ENCODE results near the gene CD151. TPM values are rescaled to one million over a fixed set of nuclear protein-coding genes. Genes with fewer than 3 reads are reported as not detected.
A peak's percentile ranks its signal among the peaks of the same experiment; 100 is the strongest.

The CD151 gene
- total and polyA plus RNA-seq, 10 donors: 38.0 to 142 (median 81.4) TPM

DNA sequence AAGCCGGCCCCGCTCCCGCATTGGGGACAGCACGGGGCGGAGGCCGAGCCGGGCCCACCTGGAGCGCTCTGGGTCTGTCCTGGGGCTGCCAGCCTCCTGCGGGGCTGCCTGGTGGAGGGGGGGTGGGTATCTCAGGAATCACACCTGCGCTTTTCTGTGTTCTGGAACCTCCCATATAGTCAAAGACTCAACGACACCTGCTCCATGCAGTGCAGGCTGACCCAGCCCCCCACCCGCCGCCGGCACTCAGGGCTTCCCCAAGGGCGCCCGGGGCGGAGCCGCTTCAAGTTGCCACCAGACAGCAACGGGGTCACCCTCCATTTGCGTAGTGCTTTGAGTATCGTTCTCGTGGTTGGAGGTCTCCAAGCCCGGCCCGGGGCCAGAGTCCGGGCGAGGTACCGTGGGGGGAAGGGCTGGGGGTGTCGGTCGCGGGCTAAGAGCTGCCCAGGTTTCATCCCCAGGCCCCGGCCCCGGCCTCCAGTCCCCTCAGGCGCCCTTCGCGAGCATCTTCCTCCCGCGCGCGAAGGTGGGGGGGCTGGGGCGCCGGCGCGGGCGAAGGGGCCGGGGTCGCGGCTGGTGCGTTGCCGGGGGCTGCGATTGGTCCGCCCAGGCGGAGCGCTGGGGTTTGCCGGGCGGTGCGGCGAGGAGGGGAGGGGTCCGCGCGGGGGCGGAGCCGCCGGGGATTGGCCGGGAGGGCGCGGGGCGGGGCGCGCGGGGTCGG lies 16.5 kb downstream of the CD151 start:
- WGBS, 5 donors: 3 to 24% (median 5%) methylated on average over 10 to 71 of the region's 71 CpGs
- Histone ChIP-seq H3K4me3 (peak overlapping the region; percentile 30 to 77 (median 53)), H3K9me3 (no peaks in the 10 kb centered on the region), H3K27ac (peak overlapping the region in 4 of 8 donors; percentile 11 to 41 (median 30)), H3K4me1 (peaks cover 16 to 75% (median 54%) of the 10 kb centered on the region in 6 donors), H3K27me3 (replicated peaks in 1 of 7) (peaks cover 0 to 46% (median 4%) of the 10 kb centered on the region in 7 donors), H3K36me3 (peaks cover 0 to 23% (median 0%) of the 10 kb centered on the region in 6 donors)
- no peak for DNase-seq
- TF ChIP-seq POLR2A (IDR thresholded peaks at IDR 0.05) (no peak), POLR2AphosphoS5 (IDR thresholded peaks at IDR 0.05) (peak in 1 of 3 donors; percentile 16)
- TF ChIP-seq, protein P1, sequence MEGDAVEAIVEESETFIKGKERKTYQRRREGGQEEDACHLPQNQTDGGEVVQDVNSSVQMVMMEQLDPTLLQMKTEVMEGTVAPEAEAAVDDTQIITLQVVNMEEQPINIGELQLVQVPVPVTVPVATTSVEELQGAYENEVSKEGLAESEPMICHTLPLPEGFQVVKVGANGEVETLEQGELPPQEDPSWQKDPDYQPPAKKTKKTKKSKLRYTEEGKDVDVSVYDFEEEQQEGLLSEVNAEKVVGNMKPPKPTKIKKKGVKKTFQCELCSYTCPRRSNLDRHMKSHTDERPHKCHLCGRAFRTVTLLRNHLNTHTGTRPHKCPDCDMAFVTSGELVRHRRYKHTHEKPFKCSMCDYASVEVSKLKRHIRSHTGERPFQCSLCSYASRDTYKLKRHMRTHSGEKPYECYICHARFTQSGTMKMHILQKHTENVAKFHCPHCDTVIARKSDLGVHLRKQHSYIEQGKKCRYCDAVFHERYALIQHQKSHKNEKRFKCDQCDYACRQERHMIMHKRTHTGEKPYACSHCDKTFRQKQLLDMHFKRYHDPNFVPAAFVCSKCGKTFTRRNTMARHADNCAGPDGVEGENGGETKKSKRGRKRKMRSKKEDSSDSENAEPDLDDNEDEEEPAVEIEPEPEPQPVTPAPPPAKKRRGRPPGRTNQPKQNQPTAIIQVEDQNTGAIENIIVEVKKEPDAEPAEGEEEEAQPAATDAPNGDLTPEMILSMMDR (IDR thresholded peaks at IDR 0.05 in 8 of 11, conservative IDR thresholded peaks at IDR 0.05 in 3 of 11): no peak
- intact Hi-C loops (cut with DNase I; ENCODE audit: low total_unique reads): loop anchor here (10.0 kb wide), 1 partner anchor 206 kb away; no protein-coding TSS in a partner anchor

DNA sequence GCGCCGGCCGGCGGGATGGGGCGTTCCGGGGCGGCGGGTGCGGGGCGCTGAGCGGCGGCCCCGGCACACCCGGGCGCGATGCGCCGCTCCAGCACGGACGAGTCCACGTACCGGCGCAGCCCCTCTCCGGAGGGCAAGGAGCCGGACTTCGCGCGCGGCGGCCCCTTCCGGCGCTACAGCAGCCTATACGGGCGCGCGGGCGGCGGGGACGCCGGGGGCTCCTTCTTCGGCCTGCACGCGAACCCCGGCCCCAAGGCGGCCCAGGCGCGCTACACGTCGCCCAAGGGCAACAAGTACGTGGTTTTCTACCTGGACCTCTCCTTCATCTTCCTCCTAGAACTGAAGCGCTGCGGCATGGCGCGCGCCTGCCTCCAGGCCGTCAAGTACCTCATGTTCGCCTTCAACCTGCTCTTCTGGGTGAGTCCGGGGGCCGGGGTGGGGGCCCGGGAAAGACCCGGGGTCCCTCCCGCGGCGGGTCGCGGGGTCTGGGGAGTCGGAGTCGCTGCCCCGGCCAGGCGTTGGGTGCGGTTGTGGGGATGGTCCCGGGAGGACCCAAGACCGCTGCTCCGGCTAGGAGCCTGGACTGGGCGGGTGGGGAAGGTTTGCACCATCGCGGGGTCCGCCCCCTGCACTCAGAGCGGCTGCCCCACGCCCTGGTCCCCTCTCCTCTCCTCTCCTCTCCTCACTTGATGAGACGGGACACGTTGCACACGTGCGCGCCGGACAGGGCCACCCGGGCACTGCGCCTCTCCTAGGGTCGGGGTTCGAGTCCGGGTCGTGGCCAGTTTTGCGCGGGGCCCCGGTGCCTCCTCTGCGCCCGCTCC lies 17.4 kb downstream of the CD151 start:
- DNase-seq: no peak
- peaks cover 0 to 25% (median 0%) of the 10 kb centered on the region in 6 donors for H3K36me3 ChIP-seq
- peak overlapping the region in 2 of 8 donors; percentile 11 to 18 for H3K27ac ChIP-seq
- H3K4me1 ChIP-seq: peaks cover 16 to 71% (median 46%) of the 10 kb centered on the region in 6 donors
- H3K27me3 ChIP-seq (replicated peaks in 1 of 7): peaks cover 0 to 40% (median 4%) of the 10 kb centered on the region in 7 donors
- 28 to 68% (median 42%) methylated on average over 31 to 97 of the region's 97 CpGs for WGBS, 5 donors
- TF ChIP-seq POLR2AphosphoS5 (IDR thresholded peaks at IDR 0.05) (peak in 1 of 3 donors; percentile 35), POLR2A (IDR thresholded peaks at IDR 0.05) (no peak)
- TF ChIP-seq, protein P1 (IDR thresholded peaks at IDR 0.05 in 8 of 11, conservative IDR thresholded peaks at IDR 0.05 in 3 of 11): no peak
- intact Hi-C loops (cut with DNase I; ENCODE audit: low total_unique reads): loop anchor here (10.0 kb wide), 1 partner anchor 205 kb away; no protein-coding TSS in a partner anchor
- H3K4me3 ChIP-seq: peak overlapping the region; percentile 12 to 77 (median 47)
- no peaks in the 10 kb centered on the region for H3K9me3 ChIP-seq

DNA sequence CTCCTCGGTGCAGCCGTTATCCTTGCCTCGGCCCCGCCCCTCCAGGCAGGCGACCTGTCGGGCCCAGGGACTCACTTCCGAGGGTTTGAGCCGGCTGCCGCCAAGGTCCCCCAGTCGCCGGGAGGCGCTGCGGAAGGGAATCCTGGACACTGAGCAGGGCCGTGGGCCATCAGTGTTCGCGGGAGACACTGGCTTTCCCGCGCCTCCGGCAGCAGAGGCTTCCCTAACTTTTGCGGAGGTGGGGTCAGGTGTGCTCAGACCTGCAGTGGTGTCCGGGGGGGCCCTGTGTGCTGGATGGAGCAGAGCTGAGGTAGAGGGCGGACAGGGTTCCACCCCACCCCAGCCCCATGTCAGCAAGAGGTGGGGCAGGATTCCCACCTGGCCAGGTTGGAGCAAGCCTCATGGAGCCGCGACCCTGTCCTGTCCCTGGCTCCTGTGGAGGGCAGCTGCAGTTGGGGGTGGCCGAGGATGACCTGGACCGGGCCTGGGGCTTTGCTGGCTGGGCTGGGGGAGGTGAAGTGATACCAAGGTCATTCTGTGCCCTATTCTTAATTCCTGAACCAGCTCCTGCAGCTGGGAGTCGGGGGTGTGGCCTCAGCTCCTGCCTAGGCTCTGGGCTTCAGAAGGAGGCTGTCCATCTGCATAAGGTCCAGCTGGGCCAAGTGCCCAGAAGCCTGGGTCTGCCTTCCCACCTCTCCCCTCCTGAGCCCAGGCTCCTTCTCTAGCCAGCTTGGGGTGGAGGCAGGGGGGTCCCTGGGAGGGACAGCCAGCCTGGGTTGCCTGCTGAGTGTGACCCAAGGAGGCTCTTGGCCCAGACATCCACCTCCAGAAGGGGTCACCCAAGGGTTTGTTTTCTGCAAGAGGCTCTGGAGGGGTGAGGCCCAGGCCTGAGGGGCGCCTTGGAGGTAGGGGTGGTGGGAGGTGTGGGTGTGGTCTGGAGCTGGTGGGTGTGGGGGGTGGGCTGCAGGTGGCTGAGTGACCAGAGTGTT lies 18.3 kb downstream of the CD151 start:
- TF ChIP-seq POLR2A (IDR thresholded peaks at IDR 0.05) (no peak), POLR2AphosphoS5 (IDR thresholded peaks at IDR 0.05) (peak in 2 of 3 donors; percentile 4 to 9)
- TF ChIP-seq, protein P1 (IDR thresholded peaks at IDR 0.05 in 8 of 11, conservative IDR thresholded peaks at IDR 0.05 in 3 of 11): no peak
- WGBS, 5 donors: 71 to 86% (median 81%) methylated on average over 20 to 28 of the region's 28 CpGs

More for the DNA sequence above, 18.3 kb downstream of the CD151 start:
- intact Hi-C loops (cut with DNase I; ENCODE audit: low total_unique reads): no loop called here
- Histone ChIP-seq H3K4me1 (peaks cover 16 to 71% (median 41%) of the 10 kb centered on the region in 6 donors), H3K27me3 (replicated peaks in 1 of 7) (peaks cover 0 to 40% (median 4%) of the 10 kb centered on the region in 7 donors), H3K4me3 (peak overlapping the region in 5 of 8 donors; percentile 29 to 77 (median 59)), H3K9me3 (no peaks in the 10 kb centered on the region), H3K36me3 (peaks cover 0 to 25% (median 0%) of the 10 kb centered on the region in 6 donors), H3K27ac (no peak overlapping the region)
- no peak for DNase-seq

All from spleen (tissue), 11 donors.